IMR-90 (cell line): ENCODE data around the gene HSD17B14.

Experiments used
- BHLHE40 ChIP-seq: fragments of 150-350 bp; IDR thresholded peaks from 2 replicates; pipeline ENCODE4 v1.6.1; 2016; ENCODE audit warnings: mild to moderate bottlenecking, low read depth, low read length
- CEBPB ChIP-seq: IDR thresholded peaks from 2 replicates; pipeline ENCODE4 v1.6.1; 2012; ENCODE audit warnings: low read depth, low read length, improper control_type of control experiment
- CHD1 ChIP-seq: IDR thresholded peaks from 2 replicates; pipeline ENCODE4 v1.6.1; 2012; ENCODE audit warnings: low read depth, low read length, improper control_type of control experiment
- CTCF ChIP-seq: conservative IDR thresholded peaks from 2 replicates; pipeline ENCODE4 v1.5.1; 2012; ENCODE audit warnings: mild to moderate bottlenecking, low read depth, low read length, improper control_type of control experiment
- FOS ChIP-seq: fragments of 150-350 bp; IDR thresholded peaks from 2 replicates; pipeline ENCODE4 v1.6.1; 2016; ENCODE audit warnings: low read depth, low read length
- MAZ ChIP-seq: IDR thresholded peaks from 2 replicates; pipeline ENCODE4 v1.6.1; 2012; ENCODE audit warnings: low read depth, mild to moderate bottlenecking, low read length, improper control_type of control experiment, moderate library complexity, borderline replicate concordance
- MXI1 ChIP-seq: IDR thresholded peaks from 2 replicates; pipeline ENCODE4 v1.6.1; 2012; ENCODE audit warnings: low read depth, mild to moderate bottlenecking, low read length, moderate library complexity, borderline replicate concordance
- NFE2L2 ChIP-seq: fragments of 150-350 bp; IDR thresholded peaks from 2 replicates; pipeline ENCODE4 v1.6.1; 2016; ENCODE audit warnings: low read depth, mild to moderate bottlenecking, low read length
- POLR2A ChIP-seq: IDR thresholded peaks from 2 replicates; pipeline ENCODE4 v1.6.1; 2012; ENCODE audit warnings: mild to moderate bottlenecking, low read depth, low read length
- RAD21 ChIP-seq: IDR thresholded peaks from 2 replicates; pipeline ENCODE4 v1.6.1; 2012; ENCODE audit warnings: low read length, improper control_type of control experiment
- RCOR1 ChIP-seq: IDR thresholded peaks from 2 replicates; pipeline ENCODE4 v1.6.1; 2012; ENCODE audit warnings: mild to moderate bottlenecking, low read length, improper control_type of control experiment; ENCODE audit not compliant: insufficient replicate concordance
- RFX5 ChIP-seq: IDR thresholded peaks from 2 replicates; pipeline ENCODE4 v1.8.0; 2012; ENCODE audit warnings: low read depth, mild to moderate bottlenecking, low read length, moderate library complexity
- TF ChIP-seq, protein P1 (sequence below): fragments of 150-350 bp; IDR thresholded peaks from 2 replicates; pipeline ENCODE4 v1.6.1; 2017; ENCODE audit warnings: mild to moderate bottlenecking, antibody characterized with exemption, low read length, low read depth

- no peak for TF ChIP-seq CTCF
- TF ChIP-seq POLR2A: no peak
- TF ChIP-seq BHLHE40: no peak
- TF ChIP-seq NFE2L2: no peak
- no peak for TF ChIP-seq CHD1
- TF ChIP-seq FOS: no peak
- no peak for TF ChIP-seq RAD21
- no peak for TF ChIP-seq RFX5
- no peak for TF ChIP-seq RCOR1
- TF ChIP-seq, protein P1, sequence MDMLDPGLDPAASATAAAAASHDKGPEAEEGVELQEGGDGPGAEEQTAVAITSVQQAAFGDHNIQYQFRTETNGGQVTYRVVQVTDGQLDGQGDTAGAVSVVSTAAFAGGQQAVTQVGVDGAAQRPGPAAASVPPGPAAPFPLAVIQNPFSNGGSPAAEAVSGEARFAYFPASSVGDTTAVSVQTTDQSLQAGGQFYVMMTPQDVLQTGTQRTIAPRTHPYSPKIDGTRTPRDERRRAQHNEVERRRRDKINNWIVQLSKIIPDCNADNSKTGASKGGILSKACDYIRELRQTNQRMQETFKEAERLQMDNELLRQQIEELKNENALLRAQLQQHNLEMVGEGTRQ: no peak
- TF ChIP-seq MAZ: no peak
- no peak for TF ChIP-seq MXI1
- no peak for TF ChIP-seq CEBPB
Measured at GRCh38 chr19:48818234-48818820, 18.0 kb downstream of the HSD17B14 start.
